Testis (tissue), 2 donors: ENCODE measurements around the gene DTHD1.

Experiments
- POLR2A ChIP-seq: fragments of 450-650 bp; IDR thresholded peaks from one replicate; pipeline ENCODE4 v1.6.1; 2017; ENCODE audit warnings: antibody characterized with exemption, mild to moderate bottlenecking, moderate library complexity
- TF ChIP-seq, protein P1 (sequence below), 3 experiments: fragments of 450-650 bp in 2 of 3; fragments of 200-600 bp in 1 of 3; sonication (generic) in 1 of 3; IDR thresholded peaks; one replicate each; pipeline ENCODE4 v1.5.1; 2016 to 2019; ENCODE audit warnings: antibody characterized with exemption in 3 of 3, mild to moderate bottlenecking in 2 of 3, moderate library complexity in 1 of 3

GRCh38 chr4:36313301-36313700, 31.9 kb downstream of the DTHD1 start:
- TF ChIP-seq, protein P1, sequence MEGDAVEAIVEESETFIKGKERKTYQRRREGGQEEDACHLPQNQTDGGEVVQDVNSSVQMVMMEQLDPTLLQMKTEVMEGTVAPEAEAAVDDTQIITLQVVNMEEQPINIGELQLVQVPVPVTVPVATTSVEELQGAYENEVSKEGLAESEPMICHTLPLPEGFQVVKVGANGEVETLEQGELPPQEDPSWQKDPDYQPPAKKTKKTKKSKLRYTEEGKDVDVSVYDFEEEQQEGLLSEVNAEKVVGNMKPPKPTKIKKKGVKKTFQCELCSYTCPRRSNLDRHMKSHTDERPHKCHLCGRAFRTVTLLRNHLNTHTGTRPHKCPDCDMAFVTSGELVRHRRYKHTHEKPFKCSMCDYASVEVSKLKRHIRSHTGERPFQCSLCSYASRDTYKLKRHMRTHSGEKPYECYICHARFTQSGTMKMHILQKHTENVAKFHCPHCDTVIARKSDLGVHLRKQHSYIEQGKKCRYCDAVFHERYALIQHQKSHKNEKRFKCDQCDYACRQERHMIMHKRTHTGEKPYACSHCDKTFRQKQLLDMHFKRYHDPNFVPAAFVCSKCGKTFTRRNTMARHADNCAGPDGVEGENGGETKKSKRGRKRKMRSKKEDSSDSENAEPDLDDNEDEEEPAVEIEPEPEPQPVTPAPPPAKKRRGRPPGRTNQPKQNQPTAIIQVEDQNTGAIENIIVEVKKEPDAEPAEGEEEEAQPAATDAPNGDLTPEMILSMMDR (IDR thresholded peaks at IDR 0.05) = no peak
- no peak for TF ChIP-seq POLR2A
